GM21529 (cell line): ENCODE results near the gene RAMP2.
"Not testable (repeated sequence)": the region's sequence is repeated elsewhere in the genome, so short reads cannot be mapped to it uniquely, and the experiment has no call there.

Source experiments
- ATAC-seq: cut with Tn5 transposase; IDR thresholded peaks from one replicate; pipeline ENCODE4 v1.9.1; 2021; ENCODE audit not compliant: unreplicated experiment

Gene RAMP2

DNA sequence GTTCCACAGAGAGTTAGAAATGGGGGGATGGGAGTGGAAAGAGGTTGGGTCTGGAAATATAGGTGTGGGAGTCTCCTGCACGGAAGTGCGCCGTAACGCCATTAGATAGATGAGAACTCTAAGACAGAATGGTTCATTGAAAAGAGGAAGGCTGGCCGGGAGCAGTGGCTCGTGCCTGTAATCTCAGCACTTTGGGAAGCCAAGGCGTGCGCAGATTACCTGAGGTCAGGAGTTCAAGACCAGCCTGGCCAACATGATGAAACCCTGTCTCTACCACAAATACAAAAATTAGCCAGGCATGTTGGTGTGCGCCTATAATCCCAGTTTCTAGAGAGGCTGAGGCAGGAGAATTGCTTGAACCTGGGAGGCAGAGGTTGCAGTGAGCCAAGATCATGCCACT lies 7.0 kb downstream of the RAMP2 start:
- ATAC-seq: not testable (repeated sequence)

DNA sequence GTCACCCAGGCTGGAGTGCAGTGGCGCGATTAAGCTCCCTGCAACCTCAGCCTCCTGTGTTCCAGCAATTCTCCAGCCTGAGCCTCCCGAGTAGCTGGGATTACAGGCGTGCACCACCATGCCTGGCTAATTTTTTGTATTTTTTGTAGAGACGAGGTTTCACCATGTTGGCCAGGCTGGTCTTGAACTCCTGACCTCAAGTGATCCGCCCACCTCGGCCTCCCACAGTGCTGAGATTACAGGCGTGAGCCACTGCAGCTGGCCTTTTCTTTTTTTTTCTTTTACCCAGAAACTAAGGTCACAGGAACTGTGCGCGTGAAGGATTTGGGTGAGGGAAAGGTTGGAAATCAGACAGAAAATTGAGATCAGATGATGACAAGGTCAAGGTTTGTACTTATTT lies 8.9 kb downstream of the RAMP2 start:
- ATAC-seq: not testable (repeated sequence)

DNA sequence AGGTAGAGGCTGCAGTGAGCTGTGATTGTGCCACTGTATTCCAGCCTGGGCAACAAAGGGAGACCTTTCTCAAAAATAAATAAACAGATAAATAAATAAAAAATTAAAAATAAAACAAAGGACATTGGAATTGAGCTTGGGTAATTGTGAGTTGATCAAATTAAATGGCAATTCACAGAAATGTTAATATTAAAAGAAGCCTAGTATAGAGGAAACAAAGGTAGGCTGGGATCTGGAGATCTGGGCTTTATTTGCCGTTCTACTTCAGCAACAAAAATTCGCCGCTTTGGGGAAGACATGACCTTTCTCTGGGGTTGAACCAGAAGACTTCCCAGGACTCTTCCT lies 11.9 kb downstream of the RAMP2 start:
- no peak for ATAC-seq

DNA sequence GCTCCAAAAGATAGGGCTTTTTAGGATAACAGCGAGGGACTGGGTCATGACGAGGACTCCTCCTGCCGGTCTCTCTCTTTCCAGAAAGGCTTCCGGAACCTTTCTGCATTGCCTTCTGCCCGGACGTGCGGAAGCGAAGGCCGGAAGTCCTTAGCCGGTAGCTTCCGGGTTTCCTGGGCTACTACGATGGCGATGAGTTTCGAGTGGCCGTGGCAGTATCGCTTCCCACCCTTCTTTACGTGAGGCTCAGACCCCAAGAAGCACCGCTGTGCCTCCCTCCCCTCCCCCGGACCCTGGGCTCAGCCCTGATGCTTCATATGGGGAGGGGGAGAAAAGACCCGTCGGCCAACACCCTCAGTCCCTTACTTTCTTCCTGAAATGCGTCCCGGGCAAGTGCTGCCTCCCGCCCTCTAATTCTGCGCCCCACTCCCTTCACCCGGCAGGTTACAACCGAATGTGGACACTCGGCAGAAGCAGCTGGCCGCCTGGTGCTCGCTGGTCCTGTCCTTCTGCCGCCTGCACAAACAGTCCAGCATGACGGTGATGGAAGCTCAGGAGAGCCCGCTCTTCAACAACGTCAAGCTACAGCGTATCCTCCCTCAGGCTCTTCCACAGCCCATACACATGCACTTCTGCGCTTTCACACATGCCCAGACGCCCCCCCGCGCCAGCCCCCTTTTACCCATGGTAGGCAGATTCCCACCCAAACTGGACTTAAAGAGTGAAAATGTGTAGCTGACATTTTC lies 12.4 kb downstream of the RAMP2 start, which contains the start of gene VPS25:
Gene VPS25, plus strand, starts transcription at position 160 of the 746 bp plus-strand sequence. Its CDS starts 27 bp downstream, at position 187.
- peak; percentile 74 for ATAC-seq

DNA sequence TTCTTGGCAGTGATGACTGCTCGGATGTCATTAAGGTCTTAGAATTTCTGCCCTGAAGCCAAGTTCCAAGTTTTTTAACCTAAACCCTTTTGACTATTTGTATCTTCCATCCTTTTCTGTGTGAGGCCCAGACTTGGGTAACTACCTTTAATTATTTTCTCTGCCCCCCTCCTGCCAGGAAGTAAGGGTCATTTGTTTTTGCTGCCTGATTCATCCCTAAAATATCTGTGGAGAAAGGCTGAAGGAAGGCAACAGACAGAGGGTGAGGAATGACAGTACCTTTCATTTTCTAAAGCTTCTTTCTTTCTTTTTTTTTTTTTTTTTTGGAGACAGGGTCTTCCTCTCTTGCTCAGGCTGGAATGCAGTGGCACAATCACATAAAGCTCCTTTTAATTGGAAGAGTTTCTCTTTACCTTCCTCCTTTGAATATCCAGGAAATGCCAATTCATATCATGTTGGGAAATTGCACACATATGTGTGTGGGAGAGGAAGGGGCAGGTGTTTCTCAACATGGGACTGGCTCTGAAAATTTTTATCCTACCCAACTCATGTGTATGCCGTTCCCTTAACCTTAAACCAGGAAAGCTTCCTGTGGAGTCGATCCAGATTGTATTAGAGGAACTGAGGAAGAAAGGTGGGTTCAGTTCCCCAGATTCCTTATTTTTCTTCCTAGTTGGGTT lies 13.2 kb downstream of the RAMP2 start:
- no peak for ATAC-seq

DNA sequence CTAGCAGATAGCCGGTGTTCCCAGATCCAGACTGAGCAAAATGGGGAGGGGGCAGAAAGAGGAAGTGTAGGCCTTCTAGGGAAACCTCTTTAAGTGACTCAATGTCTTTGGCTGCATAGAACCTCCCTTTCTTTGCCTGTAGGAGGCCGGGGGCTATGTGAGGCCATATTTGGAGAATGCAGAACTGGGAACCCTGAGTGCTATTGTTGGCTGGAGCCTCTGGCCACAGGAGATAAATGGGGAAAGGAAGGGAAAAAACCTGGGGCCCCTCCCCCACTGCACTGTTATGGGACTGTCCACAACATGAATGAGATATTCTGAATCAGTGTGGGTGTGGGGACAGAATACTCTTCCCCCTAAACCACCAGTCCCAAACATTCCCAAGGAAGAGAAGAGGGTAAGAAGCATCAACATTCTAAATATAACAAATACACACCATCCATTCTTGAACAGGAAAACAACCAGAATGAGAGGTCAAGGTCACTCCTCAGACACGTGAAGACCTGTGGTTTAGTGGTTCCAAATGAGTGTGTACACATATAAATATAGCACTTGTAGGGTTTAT lies 14.6 kb downstream of the RAMP2 start:
- no peak for ATAC-seq

DNA sequence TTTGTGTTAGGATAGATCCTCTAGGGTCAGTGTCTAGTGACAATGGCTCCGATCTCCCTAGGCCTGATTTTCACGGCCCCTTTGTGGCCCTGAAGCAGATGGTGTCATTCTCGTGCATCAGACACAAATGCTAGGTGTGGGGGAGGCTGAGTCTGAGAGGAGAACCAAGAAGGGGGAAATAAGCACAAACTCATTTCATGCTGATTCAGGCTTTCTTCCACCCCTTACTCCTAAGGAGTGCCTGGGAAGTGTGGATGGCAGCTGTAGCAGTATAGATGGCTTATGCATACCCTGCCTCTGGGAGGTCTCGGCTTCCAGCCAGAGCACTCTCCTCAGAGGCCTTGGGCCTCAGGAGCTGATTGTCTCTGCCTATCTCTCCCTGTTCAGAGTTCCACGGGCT lies 17.5 kb downstream of the RAMP2 start:
- ATAC-seq: no peak

DNA sequence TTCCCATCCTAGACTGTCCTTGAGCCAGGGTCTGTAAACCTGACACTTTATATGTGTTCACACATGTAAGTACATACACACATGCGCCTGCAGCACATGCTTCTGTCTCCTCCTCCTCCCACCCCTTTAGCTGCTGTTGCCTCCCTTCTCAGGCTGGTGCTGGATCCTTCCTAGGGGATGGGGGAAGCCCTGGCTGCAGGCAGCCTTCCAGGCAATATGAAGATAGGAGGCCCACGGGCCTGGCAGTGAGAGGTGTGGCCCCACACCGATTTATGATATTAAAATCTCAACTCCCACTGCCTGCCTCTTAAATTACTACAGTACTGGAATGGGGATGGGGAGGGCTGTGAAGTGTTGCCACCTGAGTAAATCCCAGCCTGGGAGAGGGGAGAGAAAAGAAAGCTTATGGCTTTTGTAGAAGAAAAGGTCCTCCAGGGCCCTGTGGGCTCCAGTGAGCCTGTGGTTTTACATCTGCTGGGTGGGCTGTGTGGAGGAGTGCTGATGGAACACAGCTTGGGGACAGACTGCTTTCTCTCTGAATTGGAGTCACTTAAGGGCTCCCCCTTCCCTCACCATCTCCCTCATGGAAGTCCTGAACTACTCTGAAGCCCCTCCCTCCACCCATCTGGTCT lies 18.4 kb downstream of the RAMP2 start:
- no peak for ATAC-seq

DNA sequence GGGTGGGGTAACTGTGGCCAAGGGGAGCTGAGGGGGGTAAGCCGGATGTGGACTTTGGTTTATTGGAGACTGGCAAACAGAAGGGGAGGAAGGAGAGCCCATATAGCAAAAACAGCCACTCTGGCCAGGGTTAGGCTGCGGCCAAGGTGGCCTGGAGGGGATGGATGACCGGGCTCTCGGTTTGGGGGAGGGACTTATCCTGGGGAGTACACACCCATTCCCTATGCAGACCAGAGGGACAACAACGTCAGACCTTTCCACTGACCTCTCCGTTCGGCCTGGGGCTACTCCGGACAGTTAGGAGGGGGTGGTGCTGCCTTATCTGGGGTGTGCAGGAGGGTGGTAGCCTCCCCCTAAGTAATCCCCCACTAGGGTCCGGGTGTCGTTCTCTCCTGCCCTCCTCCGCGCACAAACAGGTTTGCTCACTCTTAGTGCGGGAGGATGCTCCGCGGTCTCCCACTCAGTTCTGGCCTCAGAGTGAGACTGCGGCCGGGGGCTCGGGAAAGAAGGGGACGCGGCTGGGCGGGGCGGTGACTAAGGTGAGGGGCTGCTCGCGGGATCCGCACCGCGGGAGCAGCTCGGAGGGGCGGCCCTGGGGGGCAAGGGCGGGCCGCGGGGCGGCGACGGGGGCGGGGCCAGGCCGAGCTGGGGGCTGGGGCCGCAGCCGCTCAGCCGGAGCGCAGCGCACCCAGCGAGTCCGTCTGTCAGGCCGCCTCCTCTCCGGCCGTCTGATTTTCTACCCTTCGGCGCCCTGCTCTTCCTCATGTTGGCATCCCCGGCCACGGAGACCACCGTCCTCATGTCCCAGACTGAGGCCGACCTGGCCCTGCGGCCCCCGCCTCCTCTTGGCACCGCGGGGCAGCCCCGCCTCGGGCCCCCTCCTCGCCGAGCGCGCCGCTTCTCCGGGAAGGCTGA lies 19.2 kb downstream of the RAMP2 start, which contains the start of gene WNK4:
Gene WNK4, plus strand, starts transcription at position 675 of the 915 bp plus-strand sequence. Its CDS starts 89 bp downstream, at position 764.
- no peak for ATAC-seq

DNA sequence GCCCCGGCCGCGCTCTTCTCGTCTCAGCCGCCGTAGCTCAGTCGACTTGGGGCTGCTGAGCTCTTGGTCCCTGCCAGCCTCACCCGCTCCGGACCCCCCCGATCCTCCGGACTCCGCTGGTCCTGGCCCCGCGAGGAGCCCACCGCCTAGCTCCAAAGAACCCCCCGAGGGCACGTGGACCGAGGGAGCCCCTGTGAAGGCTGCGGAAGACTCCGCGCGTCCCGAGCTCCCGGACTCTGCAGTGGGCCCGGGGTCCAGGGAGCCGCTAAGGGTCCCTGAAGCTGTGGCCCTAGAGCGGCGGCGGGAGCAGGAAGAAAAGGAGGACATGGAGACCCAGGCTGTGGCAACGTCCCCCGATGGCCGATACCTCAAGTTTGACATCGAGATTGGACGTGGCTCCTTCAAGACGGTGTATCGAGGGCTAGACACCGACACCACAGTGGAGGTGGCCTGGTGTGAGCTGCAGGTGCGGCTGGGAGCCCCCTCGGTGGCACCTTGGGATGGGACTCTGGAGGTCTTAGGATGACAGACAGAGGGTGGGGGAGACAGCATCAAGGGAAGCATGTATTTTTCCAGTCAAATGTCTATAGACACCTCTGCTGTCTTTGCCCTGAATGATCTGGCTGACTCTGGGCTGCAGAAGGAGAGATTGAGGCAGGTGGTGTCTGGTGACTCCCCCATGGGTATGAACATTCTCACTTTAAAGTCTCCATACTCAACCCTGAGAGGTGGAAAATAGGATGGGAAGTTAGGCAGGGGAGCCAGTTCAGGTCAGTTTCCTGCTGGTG lies 20.0 kb downstream of the RAMP2 start:
- no peak for ATAC-seq

DNA sequence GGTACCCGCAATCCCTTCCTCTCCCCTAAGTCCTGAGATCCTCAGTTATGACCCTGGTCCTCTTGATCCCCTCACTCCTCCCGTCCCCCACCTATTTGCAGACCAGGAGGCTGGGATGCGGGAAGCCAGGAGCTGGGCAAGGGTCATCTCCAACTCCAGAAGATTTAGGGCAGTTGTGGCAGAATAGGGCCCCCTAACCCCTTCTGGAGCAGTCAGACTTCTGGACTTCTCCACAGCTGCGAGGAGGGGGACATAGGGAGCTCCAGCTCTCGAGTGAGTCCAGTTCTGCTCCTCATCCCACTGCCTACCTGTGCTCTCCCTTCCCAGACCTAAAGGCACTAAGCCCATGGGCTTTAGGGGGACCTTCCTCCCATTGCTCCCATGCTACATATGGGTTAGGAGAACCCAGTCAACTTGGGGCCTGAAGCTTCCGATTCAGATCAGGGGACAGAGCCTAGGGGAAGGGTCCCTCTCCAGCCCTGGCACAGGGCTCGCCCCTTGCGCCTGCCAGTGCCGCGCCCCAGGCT lies 20.7 kb downstream of the RAMP2 start:
- ATAC-seq: no peak

DNA sequence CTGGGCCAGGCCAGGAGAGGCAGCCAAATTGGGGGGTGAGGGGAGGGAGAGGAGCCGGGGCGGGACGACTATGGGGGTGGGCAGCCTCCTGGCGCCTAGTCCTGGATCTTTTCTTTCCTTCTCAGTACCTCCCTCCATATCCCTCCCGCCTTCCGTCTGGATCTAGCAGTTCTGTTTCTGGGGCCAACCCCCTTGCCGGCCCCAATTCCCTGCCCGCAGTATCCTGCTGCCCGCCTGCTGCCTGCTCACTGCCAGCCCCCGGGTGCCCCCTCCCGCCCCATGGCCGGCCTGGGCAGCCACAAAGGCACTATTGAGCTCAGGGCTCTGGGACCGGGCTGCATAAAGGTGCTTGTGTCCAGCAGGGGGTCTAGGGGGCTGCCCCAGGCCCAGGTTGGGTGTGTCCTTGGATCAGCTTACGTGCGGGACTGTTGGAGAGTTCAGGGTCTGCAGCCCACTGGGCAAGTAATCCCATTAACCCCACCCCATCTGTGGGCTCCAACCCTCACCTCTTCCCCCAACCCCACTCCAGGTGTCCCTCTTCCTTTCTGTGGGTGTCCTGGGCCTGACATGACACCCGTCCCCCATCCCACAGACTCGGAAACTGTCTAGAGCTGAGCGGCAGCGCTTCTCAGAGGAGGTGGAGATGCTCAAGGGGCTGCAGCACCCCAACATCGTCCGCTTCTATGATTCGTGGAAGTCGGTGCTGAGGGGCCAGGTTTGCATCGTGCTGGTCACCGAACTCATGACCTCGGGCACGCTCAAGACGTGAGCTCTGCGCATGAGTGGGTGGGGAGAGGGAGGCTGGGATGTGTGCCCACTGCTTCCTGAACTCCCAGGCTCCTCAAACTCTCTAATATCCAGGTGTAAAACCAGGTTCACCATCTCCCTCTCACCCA lies 21.4 kb downstream of the RAMP2 start:
- ATAC-seq: no peak

DNA sequence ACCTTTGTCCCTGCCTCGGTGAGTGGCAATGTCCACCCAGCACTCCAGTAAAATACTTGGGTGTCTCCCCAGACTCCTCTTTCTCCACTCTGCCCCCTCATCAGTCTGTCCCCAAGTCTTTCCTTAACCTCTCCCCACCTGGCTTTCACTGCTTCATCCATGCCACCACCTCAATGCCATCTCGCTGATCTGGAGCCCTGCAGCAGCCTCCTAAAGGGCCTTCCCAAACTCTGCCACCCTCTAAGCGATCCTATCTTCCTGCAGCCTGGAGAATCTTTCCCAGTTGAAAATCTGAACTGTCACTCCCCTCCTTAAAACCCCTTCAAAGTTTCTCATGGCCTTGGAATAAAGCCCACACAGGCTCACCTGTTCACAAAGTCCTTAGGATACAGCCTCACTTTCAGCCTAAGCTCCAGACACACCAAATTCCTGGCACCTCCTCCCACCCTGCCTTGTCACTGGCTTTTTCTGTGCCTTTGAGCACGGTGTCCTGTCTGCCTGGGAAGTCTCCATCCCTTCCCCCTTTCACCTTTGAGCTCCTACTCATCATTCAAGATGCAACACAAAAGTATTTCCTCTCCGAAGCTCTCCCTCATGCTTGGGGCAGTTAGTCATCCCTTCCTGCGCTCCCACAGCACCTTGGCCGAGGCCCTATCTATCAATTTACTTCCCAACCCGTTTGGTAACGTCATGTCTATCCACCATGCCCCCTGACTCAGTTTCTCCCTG lies 22.2 kb downstream of the RAMP2 start:
- no peak for ATAC-seq

DNA sequence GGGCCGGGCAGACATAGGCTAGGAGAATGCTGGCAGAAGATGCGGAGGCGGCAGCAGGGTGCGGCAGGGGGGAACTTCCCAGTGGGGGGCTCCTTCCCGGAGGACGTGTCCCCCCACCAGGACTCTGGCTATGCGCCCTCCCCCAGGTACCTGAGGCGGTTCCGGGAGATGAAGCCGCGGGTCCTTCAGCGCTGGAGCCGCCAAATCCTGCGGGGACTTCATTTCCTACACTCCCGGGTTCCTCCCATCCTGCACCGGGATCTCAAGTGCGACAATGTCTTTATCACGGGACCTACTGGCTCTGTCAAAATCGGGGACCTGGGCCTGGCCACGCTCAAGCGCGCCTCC lies 22.7 kb downstream of the RAMP2 start:
- ATAC-seq: no peak

DNA sequence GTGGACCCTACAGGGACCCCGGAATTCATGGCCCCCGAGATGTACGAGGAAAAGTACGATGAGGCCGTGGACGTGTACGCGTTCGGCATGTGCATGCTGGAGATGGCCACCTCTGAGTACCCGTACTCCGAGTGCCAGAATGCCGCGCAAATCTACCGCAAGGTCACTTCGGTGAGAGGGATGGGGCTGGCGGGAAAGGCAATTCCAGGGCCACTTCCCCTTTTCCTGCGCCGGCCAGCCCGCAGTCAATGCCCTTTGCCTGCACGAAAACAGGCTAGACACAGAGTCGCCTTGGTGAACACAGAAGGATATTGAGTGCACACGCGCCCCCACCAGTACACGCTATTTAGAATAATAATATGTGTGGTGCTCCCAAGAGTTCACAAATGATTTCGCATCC lies 23.4 kb downstream of the RAMP2 start:
- no peak for ATAC-seq

DNA sequence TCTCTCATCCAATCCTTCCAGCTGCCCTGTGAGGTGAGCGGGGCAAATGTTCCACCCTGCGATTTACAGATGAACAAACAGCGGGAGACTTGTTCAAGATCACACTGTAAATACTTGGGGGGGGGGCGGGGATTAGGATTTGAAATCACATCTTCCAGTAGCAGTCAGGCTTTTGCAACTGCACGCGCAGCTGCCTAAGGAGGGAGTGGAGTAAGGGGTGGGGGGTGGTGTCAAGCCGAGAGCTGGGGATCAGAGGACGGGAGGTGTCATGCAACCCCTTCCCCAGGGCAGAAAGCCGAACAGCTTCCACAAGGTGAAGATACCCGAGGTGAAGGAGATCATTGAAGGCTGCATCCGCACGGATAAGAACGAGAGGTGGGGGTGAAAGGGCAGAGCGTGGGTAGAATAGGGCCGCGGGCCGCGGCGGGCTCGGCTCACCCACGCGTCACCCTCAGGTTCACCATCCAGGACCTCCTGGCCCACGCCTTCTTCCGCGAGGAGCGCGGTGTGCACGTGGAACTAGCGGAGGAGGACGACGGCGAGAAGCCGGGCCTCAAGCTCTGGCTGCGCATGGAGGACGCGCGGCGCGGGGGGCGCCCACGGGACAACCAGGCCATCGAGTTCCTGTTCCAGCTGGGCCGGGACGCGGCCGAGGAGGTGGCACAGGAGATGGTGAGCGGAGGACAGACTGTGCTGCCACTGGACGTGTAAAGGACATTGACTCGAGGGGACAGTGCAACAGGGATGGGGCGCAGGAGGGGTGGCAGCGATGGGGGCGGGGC lies 24.0 kb downstream of the RAMP2 start:
- ATAC-seq: no peak

DNA sequence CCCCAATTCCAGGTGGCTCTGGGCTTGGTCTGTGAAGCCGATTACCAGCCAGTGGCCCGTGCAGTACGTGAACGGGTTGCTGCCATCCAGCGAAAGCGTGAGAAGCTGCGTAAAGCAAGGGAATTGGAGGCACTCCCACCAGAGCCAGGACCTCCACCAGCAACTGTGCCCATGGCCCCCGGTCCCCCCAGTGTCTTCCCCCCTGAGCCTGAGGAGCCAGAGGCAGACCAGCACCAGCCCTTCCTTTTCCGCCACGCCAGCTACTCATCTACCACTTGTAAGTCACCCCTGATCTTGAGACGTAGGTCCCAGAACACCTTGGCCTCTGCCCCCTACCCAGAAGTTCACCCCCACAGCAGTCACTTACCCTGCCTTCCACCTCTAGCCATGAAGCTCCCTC lies 26.2 kb downstream of the RAMP2 start:
- ATAC-seq: no peak
